HepG2 (cell line): ENCODE data around the gene PRPSAP2. TPM values are rescaled to one million over a fixed set of nuclear protein-coding genes. Genes with fewer than 3 reads are reported as not detected.

Source experiments
- BRD4 ChIP-seq: sonication (generic); formaldehyde crosslinking; IDR thresholded peaks from 2 replicates; pipeline ENCODE4 v1.4.0; 2020; ENCODE audit warnings: missing genetic modification reagents
- DRAP1 ChIP-seq: IDR thresholded peaks from 2 replicates; pipeline ENCODE4 v1.6.1; 2016; ENCODE audit warnings: missing genetic modification reagents, missing compliant biosample characterization
- ETV5 ChIP-seq: IDR thresholded peaks from 2 replicates; pipeline ENCODE4 v1.6.1; 2018; ENCODE audit warnings: missing biosample characterization, missing genetic modification reagents, inconsistent platforms, borderline replicate concordance
- FUBP1 ChIP-seq: sonication (generic); formaldehyde crosslinking; IDR thresholded peaks from 2 replicates; pipeline ENCODE4 v1.5.1; 2020; ENCODE audit warnings: missing genetic modification reagents, mild to moderate bottlenecking, borderline replicate concordance
- GATAD1 ChIP-seq: IDR thresholded peaks from 2 replicates; pipeline ENCODE4 v1.6.1; 2016; ENCODE audit warnings: missing genetic modification reagents, missing compliant biosample characterization
- JUND ChIP-seq: sonication (generic); formaldehyde crosslinking; IDR thresholded peaks from 2 replicates; pipeline ENCODE4 v1.8.0; 2022; ENCODE audit warnings: mild to moderate bottlenecking, missing genetic modification reagents
- NONO ChIP-seq, 2 experiments: fragments of 450-650 bp in 1 of 2; sonication (generic) in 1 of 2; formaldehyde crosslinking in 1 of 2; IDR thresholded peaks in 1 of 2; conservative IDR thresholded peaks in 1 of 2; 2 replicates each; pipeline versions ENCODE4 v1.6.1 to v1.8.0; 2017 to 2022; ENCODE audit warnings: mild to moderate bottlenecking in 1 of 2, missing genetic modification reagents in 1 of 2, moderate library complexity in 1 of 2
- PPARG ChIP-seq: conservative IDR thresholded peaks from 2 replicates; pipeline ENCODE4 v1.6.1; 2016; ENCODE audit warnings: missing biosample characterization, missing genetic modification reagents
- RAD51 ChIP-seq: fragments of 450-650 bp; IDR thresholded peaks from 2 replicates; pipeline ENCODE4 v1.6.1; 2016; ENCODE audit warnings: borderline replicate concordance
- SNAPC2 ChIP-seq: sonication (generic); formaldehyde crosslinking; IDR thresholded peaks from 2 replicates; pipeline ENCODE4 v1.8.1; 2022; ENCODE audit warnings: mild to moderate bottlenecking, missing genetic modification reagents
- SP140L ChIP-seq: sonication (generic); formaldehyde crosslinking; IDR thresholded peaks from 2 replicates; pipeline ENCODE4 v1.4.0; 2020; ENCODE audit warnings: missing genetic modification reagents, borderline replicate concordance
- TAF15 ChIP-seq: fragments of 200-400 bp; formaldehyde crosslinking; IDR thresholded peaks from one replicate; pipeline ENCODE4 v1.6.1; 2018; ENCODE audit warnings: mild to moderate bottlenecking, low read depth, low read length; ENCODE audit not compliant: poor library complexity, severe bottlenecking
- USF2 ChIP-seq, 2 experiments: sonication (generic) in 1 of 2; formaldehyde crosslinking in 1 of 2; IDR thresholded peaks; 2 replicates each; pipeline versions ENCODE4 v1.5.1 to v1.6.1; 2011 to 2020; ENCODE audit warnings: borderline replicate concordance in 1 of 2, low read depth in 1 of 2, low read length in 1 of 2, mild to moderate bottlenecking in 1 of 2, missing genetic modification reagents in 1 of 2, moderate library complexity in 1 of 2
- ZBTB49 ChIP-seq: sonication (generic); formaldehyde crosslinking; IDR thresholded peaks from 2 replicates; pipeline ENCODE4 v1.4.0; 2020; ENCODE audit warnings: missing genetic modification reagents, borderline replicate concordance
- ZFP91 ChIP-seq: sonication (generic); formaldehyde crosslinking; IDR thresholded peaks from 2 replicates; pipeline ENCODE4 v1.9.0; 2022; ENCODE audit warnings: missing genetic modification reagents, mild to moderate bottlenecking, borderline replicate concordance
- ZNF232 ChIP-seq: sonication (generic); formaldehyde crosslinking; IDR thresholded peaks from 2 replicates; pipeline ENCODE4 v1.4.0; 2020; ENCODE audit warnings: missing genetic modification reagents, borderline replicate concordance
- ZNF274 ChIP-seq: sonication (generic); formaldehyde crosslinking; IDR thresholded peaks from 2 replicates; pipeline ENCODE4 v1.5.1; 2020; ENCODE audit warnings: mild to moderate bottlenecking, missing genetic modification reagents
- ZNF616 ChIP-seq: sonication (generic); formaldehyde crosslinking; IDR thresholded peaks from 2 replicates; pipeline ENCODE4 v1.5.0; 2020; ENCODE audit warnings: low read depth, mild to moderate bottlenecking, missing genetic modification reagents
- ZNF816 ChIP-seq: sonication (generic); formaldehyde crosslinking; IDR thresholded peaks from 2 replicates; pipeline ENCODE4 v1.8.0; 2022; ENCODE audit warnings: missing genetic modification reagents, mild to moderate bottlenecking, borderline replicate concordance
- polyA plus RNA-seq, 8 experiments: library from polyadenylated mRNA; depleted of rRNA in 3 of 8; stranded (reverse) in 7 of 8; unstranded in 1 of 8; fragments of >200 nt; fragmentation: Illumina TruSeq in 4 of 8; extraction: Trizol in 4 of 8; gene quantifications; 2 replicates each; pipeline versions ENCODE4 v1.2.1 to v1.2.3, GENCODE V29; 2011 to 2016; ENCODE audit warnings: low read depth in 4 of 8, missing spikeins in 1 of 8, mixed read lengths in 1 of 8; ENCODE audit not compliant: insufficient read depth in 1 of 8
- total RNA-seq, 5 experiments: library from RNA; depleted of rRNA; stranded (reverse); fragments of >200 nt; fragmentation: Illumina TruSeq; extraction: Trizol; gene quantifications; 2 replicates each; pipeline ENCODE4 v1.2.3, GENCODE V29; 2016; ENCODE audit warnings: low read depth in 1 of 5

PRPSAP2 gene
- total and polyA plus RNA-seq, 2 of the 13 experiments (the other 11 are each of a cell fraction or from before 2014, with no cell fraction given), result 34.0 to 58.9 TPM

GRCh38 chr17:18855831-18856569, 1.9 kb upstream of the PRPSAP2 start (continued):
- TF ChIP-seq ETV5 (CRISPR knock-in tag) (0 out of 2 replicates have a peak, but pooled peaks have one; percentile 25), RAD51 (peak; percentile 92), ZNF274 (peak; percentile 70; the same call in 1 of the 2 replicates), SP140L (CRISPR knock-in tag) (no peak), DRAP1 (CRISPR knock-in tag) (peak; percentile 80), NONO (IDR thresholded peaks at IDR 0.05) (no peak), NONO (CRISPR knock-in tag; conservative IDR thresholded peaks at IDR 0.05) (no peak), ZNF816 (CRISPR knock-in tag) (no peak), TAF15 (no peak), USF2 (IDR thresholded peaks at IDR 0.05; ENCODE audit: low read depth, low read length) (peak; percentile 97), USF2 (CRISPR knock-in tag; IDR thresholded peaks at IDR 0.05; ENCODE audit: borderline replicate concordance) (peak; percentile 98; the same call in 1 of the 2 replicates), ZFP91 (CRISPR knock-in tag) (peak; percentile 54; the same call in 1 of the 2 replicates), ZNF616 (CRISPR knock-in tag) (no peak), JUND (CRISPR knock-in tag) (no peak), BRD4 (CRISPR knock-in tag) (no peak), ZNF232 (CRISPR knock-in tag) (0 out of 2 replicates have a peak, but pooled peaks have one; percentile 41), FUBP1 (CRISPR knock-in tag) (no peak), ZBTB49 (no peak), GATAD1 (CRISPR knock-in tag) (peak; percentile 90), PPARG (no peak), SNAPC2 (CRISPR knock-in tag) (no peak)
